SK-N-MC (cell line): ENCODE measurements around the gene PLPPR1.

ENCODE experiments used
- EZH2 ChIP-seq: fragments of 200-600 bp; sonication (generic); IDR thresholded peaks from one replicate; pipeline ENCODE4 v1.6.1; 2017; ENCODE audit warnings: antibody characterized with exemption
- FOXP2 ChIP-seq: optimal IDR thresholded peaks from 2 replicates; pipeline ENCODE3; 2011; ENCODE audit warnings: mild to moderate bottlenecking, moderate library complexity; ENCODE audit not compliant: insufficient read depth; ENCODE audit errors: extremely low read length, control extremely low read depth
- POLR2AphosphoS5 ChIP-seq: IDR thresholded peaks from 2 replicates; pipeline ENCODE4 v1.6.1; 2012; ENCODE audit warnings: mild to moderate bottlenecking, low read depth, low read length, borderline replicate concordance

- TF ChIP-seq POLR2AphosphoS5: no peak
- TF ChIP-seq EZH2: no peak
- no peak for TF ChIP-seq FOXP2
Observed at GRCh38 chr9:101139082-101139481, 110.6 kb downstream of the PLPPR1 start.
